ENCODE results near the gene PRRT2. TPM values are rescaled to one million over a fixed set of nuclear protein-coding genes. Genes with fewer than 3 reads are reported as not detected.

PRRT2 gene
- total RNA-seq, 2 experiments from 2014 or later, result 2.2 to 2.3 TPM

DNA sequence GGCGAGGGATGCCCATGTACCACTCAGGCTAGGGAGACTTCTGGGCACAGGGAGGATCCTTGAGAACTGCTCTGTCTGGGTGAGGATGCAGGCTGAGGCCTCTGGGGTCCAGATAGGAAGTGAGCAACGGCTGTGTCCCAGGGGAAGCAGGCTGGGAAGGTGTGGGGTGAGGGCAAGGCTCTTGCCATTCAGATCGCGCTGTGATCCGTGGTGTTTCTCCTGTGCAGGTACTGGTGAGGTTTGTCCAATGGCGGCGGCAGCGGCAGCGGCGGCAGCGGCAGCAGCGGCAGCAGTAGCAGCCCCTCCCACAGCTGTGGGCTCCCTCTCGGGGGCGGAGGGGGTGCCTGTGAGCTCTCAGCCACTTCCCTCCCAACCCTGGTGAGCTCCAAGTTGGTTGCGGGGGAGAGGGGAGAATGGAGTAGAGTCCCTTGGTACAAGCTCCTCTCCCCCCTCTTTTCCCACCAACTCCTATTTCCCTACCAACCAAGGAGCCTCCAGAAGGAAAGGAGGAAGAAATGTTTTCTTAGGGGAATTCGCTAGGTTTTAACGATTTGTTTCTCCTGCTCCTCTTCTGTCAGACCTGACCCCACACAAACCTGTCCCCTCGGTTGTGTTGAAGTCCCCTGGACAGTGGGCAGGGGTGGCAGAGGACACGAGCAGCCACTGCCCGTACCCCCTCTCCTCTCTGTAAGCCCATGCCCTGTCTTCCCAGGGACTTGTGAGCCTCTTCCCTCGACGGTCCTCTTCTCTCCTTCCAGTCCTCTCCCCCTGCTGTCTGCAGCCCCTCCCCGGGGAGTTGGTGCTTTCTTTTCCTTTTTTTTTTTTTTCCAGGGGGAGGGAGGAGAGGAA, 1.9 kb upstream of the PRRT2 start:
- DNase-seq, result peak in 7 of 14 experiments; percentile 35 to 74 (median 48)
- Mint-ChIP-seq H3K27ac (peak overlapping the region; percentile 87), H3K4me1 (ENCODE audit: low read depth) (peaks cover 69% of the 10 kb centered on the region), H3K9me3 (no peaks in the 10 kb centered on the region), H3K4me3 (peak overlapping the region; percentile 91), H3K36me3 (ENCODE audit: low read depth) (peaks cover 43% of the 10 kb centered on the region), H3K27me3 (no peaks in the 10 kb centered on the region)
- ChIA-PET CTCF (interaction anchor here (1.3 to 2.1 kb wide), 2 partner anchors 20 to 38 kb away, joined by 4 to 8 read pairs; partner anchors contain the start of gene KIF22), POLR2A (interaction anchor here (1.4 to 2.5 kb wide), 3 partner anchors 11 to 110 kb away, joined by 3 to 6 read pairs (median 6); partner anchors contain the start of gene KIF22)
- H3K4me1 ChIP-seq (ENCODE audit: insufficient read depth, low read length), result peaks cover 80% of the 10 kb centered on the region
- H3K27me3 ChIP-seq (ENCODE audit: control insufficient read depth in 1 of 2, insufficient read depth in 2 of 2, low read length in 2 of 2), result no peaks in the 10 kb centered on the region
- H3K27ac ChIP-seq (ENCODE audit: low read depth in 1 of 2, low read length in 2 of 2), result peak overlapping the region; percentile 52 to 60
- H3K4me3 ChIP-seq (ENCODE audit: low read length), result peak overlapping the region; percentile 76
- H3K36me3 ChIP-seq (ENCODE audit: insufficient read depth, low read length), result peaks cover 22% of the 10 kb centered on the region
- intact Hi-C loops (cut with DNase I, micrococcal nuclease), result loop anchor here (5.0 kb wide), 4 partner anchors 108 to 257 kb away; partner anchors contain the start of genes ALDOA (in 1 of the 2), HIRIP3 (in 1 of the 2), INO80E (in 1 of the 2) and TAOK2 (in 1 of the 2)
- no peak for ATAC-seq (ENCODE audit: poor library complexity)
- TF ChIP-seq, protein P1, sequence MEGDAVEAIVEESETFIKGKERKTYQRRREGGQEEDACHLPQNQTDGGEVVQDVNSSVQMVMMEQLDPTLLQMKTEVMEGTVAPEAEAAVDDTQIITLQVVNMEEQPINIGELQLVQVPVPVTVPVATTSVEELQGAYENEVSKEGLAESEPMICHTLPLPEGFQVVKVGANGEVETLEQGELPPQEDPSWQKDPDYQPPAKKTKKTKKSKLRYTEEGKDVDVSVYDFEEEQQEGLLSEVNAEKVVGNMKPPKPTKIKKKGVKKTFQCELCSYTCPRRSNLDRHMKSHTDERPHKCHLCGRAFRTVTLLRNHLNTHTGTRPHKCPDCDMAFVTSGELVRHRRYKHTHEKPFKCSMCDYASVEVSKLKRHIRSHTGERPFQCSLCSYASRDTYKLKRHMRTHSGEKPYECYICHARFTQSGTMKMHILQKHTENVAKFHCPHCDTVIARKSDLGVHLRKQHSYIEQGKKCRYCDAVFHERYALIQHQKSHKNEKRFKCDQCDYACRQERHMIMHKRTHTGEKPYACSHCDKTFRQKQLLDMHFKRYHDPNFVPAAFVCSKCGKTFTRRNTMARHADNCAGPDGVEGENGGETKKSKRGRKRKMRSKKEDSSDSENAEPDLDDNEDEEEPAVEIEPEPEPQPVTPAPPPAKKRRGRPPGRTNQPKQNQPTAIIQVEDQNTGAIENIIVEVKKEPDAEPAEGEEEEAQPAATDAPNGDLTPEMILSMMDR (IDR thresholded peaks at IDR 0.05), result no peak
- no peaks in the 10 kb centered on the region for H3K9me3 ChIP-seq (ENCODE audit: control insufficient read depth in 1 of 2, insufficient read depth in 1 of 2, low read length in 2 of 2)

DNA sequence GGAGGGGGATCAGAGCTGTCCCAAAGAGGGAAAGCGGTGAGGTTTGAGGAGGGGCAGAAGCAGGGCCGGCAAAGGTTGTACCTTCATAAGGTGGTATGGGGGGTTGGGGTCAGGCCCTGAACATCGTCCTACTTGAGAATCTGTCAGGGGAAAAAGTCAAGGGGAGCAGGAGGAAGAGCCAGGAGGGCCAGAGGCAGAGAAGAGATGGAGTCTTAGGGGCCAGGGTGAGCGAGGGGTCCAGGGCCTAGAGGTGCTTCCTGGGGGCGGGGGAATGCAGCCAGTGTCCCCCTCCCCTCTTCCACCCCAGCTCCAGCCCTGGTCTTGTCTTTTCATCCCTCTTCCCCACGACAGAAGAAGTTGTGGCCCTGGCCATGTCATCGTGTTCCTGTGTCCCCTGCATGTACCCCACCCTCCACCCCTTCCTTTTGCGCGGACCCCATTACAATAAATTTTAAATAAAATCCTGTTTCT, 1.3 kb upstream of the PRRT2 start:
- Mint-ChIP-seq H3K27ac (peak overlapping the region; percentile 87), H3K27me3 (no peaks in the 10 kb centered on the region), H3K4me3 (peak overlapping the region; percentile 91), H3K4me1 (ENCODE audit: low read depth) (peaks cover 72% of the 10 kb centered on the region), H3K9me3 (no peaks in the 10 kb centered on the region), H3K36me3 (ENCODE audit: low read depth) (peaks cover 39% of the 10 kb centered on the region)
- ATAC-seq (ENCODE audit: poor library complexity) (no peak), DNase-seq (peak in 1 of 14 experiments; percentile 34)
- ChIA-PET POLR2A (interaction anchor here (1.4 to 7.9 kb wide), 4 partner anchors 10 to 110 kb away, joined by 3 to 105 read pairs (median 6); partner anchors contain the start of gene KIF22), CTCF (interaction anchor here (1.3 to 2.1 kb wide), 2 partner anchors 20 to 38 kb away, joined by 4 to 8 read pairs; partner anchors contain the start of gene KIF22)
- H3K9me3 ChIP-seq (ENCODE audit: control insufficient read depth in 1 of 2, insufficient read depth in 1 of 2, low read length in 2 of 2), result no peaks in the 10 kb centered on the region
- H3K36me3 ChIP-seq (ENCODE audit: insufficient read depth, low read length), result peaks cover 22% of the 10 kb centered on the region
- intact Hi-C loops (cut with DNase I, micrococcal nuclease), result no loop called here
- no peaks in the 10 kb centered on the region for H3K27me3 ChIP-seq (ENCODE audit: control insufficient read depth in 1 of 2, insufficient read depth in 2 of 2, low read length in 2 of 2)
- H3K4me3 ChIP-seq (ENCODE audit: low read length), result peak overlapping the region; percentile 76
- TF ChIP-seq, protein P1 (IDR thresholded peaks at IDR 0.05), result no peak
- H3K27ac ChIP-seq (ENCODE audit: low read depth in 1 of 2, low read length in 2 of 2), result peak overlapping the region; percentile 52 to 60
- peaks cover 83% of the 10 kb centered on the region for H3K4me1 ChIP-seq (ENCODE audit: insufficient read depth, low read length)

DNA sequence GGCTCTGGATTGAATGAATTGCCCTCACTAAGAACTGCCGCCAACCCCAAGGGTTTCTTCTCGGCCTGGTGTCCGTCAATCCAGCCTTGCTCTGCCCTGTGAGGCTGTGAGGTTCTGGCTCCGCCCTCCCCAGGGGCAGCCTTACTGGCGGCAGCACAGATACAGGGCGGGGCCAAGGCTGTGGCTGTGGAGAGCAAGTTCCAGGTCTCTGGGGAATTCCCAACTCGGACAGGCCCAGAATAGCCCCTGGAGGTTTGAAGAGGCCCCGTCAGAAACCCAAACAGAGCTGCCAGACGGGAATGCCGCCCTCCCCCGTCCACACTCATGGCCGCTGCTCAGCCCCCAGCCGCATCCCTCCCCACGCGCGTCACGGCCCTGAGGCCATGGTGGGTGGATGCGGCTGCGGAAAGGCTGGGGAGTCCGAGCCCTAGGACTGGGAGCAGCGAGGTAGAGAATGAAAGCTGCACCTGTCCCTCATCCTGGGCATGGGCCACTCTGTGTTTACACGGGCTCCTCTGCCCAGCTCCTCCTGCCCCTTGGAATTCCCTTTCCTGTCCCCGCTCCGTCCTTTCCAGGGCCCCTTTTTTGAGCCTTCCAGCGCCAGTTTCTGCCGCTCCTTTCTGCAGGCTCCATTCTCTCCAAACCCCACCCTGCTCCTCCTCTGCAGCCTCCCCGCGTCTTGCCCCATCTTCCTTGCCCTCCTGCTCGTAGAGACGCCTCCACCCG, 660 bp upstream of the PRRT2 start:
- POLR2A ChIA-PET, result interaction anchor here (0.8 to 7.9 kb wide), 5 partner anchors 8 to 111 kb away, joined by 3 to 105 read pairs (median 6); partner anchors contain the start of gene KIF22
- peaks cover 84% of the 10 kb centered on the region for H3K4me1 ChIP-seq (ENCODE audit: insufficient read depth, low read length)

More for the DNA sequence above, 660 bp upstream of the PRRT2 start:
- DNase-seq, result peak in 11 of 14 experiments; percentile 54 to 88 (median 64)
- no peak for ATAC-seq (ENCODE audit: poor library complexity)
- Mint-ChIP-seq H3K4me1 (ENCODE audit: low read depth) (peaks cover 76% of the 10 kb centered on the region), H3K9me3 (no peaks in the 10 kb centered on the region), H3K36me3 (ENCODE audit: low read depth) (peaks cover 43% of the 10 kb centered on the region), H3K27ac (peak overlapping the region; percentile 87), H3K27me3 (no peaks in the 10 kb centered on the region), H3K4me3 (peak overlapping the region; percentile 91)
- Histone ChIP-seq H3K27ac (ENCODE audit: low read depth in 1 of 2, low read length in 2 of 2) (peak overlapping the region; percentile 52 to 60), H3K4me3 (ENCODE audit: low read length) (peak overlapping the region; percentile 76), H3K36me3 (ENCODE audit: insufficient read depth, low read length) (peaks cover 22% of the 10 kb centered on the region), H3K9me3 (ENCODE audit: control insufficient read depth in 1 of 2, insufficient read depth in 1 of 2, low read length in 2 of 2) (no peaks in the 10 kb centered on the region), H3K27me3 (ENCODE audit: control insufficient read depth in 1 of 2, insufficient read depth in 2 of 2, low read length in 2 of 2) (no peaks in the 10 kb centered on the region)
- CTCF ChIA-PET, result interaction anchor here (1.3 to 2.1 kb wide), 2 partner anchors 21 to 37 kb away, joined by 4 to 8 read pairs; partner anchors contain the start of gene KIF22
- TF ChIP-seq, protein P1 (IDR thresholded peaks at IDR 0.05), result no peak
- intact Hi-C loops (cut with DNase I, micrococcal nuclease), result no loop called here
